ENCODE data around the gene ZXDC. TPM values are rescaled to one million over a fixed set of nuclear protein-coding genes. Genes with fewer than 3 reads are reported as not detected.

ZXDC gene
- polyA plus RNA-seq, 1 donor (not counting 4 experiments of a cell fraction or from before 2014, with no cell fraction given): 10.7 TPM

- dilution Hi-C loops (cut with MboI; ENCODE audit: extremely low pct_ligation_motif_present, low sequenced_read_pairs): no loop called here
- Histone ChIP-seq H3K4me2 (ENCODE audit: control insufficient read depth, extremely low read depth, insufficient read depth, low read depth, low read length) (no peak overlapping the region), H3K4me1 (ENCODE audit: control insufficient read depth, extremely low read depth, insufficient read depth, low read length) (no peaks in the 10 kb centered on the region), H3K36me3 (ENCODE audit: control insufficient read depth in 2 of 2, extremely low read depth in 1 of 2, insufficient read depth in 2 of 2, low read length in 2 of 2) (no peaks in the 10 kb centered on the region), H3K9ac (ENCODE audit: control insufficient read depth, extremely low read depth, insufficient read depth, low read length) (no peak overlapping the region), H3K4me3 (ENCODE audit: control insufficient read depth in 2 of 3, extremely low read depth in 1 of 3, insufficient read depth in 2 of 3, low read depth in 1 of 3, low read length in 3 of 3) (no peak overlapping the region), H4K20me1 (ENCODE audit: control insufficient read depth, extremely low read depth, insufficient read depth, low read length) (no peaks in the 10 kb centered on the region), H3K27ac (ENCODE audit: control insufficient read depth, insufficient read depth, low read length) (no peak overlapping the region), H3K27me3 (ENCODE audit: control insufficient read depth, extremely low read depth, insufficient read depth, low read length) (peaks cover 6% of the 10 kb centered on the region), H3K79me2 (ENCODE audit: control insufficient read depth, insufficient read depth, low read length) (no peaks in the 10 kb centered on the region), H3K9me3 (ENCODE audit: control insufficient read depth, low read depth, low read length) (no peaks in the 10 kb centered on the region), H2AFZ (ENCODE audit: control insufficient read depth, low read length) (no peak overlapping the region), H3K9me1 (ENCODE audit: control insufficient read depth, extremely low read depth, insufficient read depth, low read length) (no peaks in the 10 kb centered on the region)
- TF ChIP-seq EZH2 (IDR thresholded peaks at IDR 0.05; ENCODE audit: low read length): no peak
- TF ChIP-seq, protein P1, sequence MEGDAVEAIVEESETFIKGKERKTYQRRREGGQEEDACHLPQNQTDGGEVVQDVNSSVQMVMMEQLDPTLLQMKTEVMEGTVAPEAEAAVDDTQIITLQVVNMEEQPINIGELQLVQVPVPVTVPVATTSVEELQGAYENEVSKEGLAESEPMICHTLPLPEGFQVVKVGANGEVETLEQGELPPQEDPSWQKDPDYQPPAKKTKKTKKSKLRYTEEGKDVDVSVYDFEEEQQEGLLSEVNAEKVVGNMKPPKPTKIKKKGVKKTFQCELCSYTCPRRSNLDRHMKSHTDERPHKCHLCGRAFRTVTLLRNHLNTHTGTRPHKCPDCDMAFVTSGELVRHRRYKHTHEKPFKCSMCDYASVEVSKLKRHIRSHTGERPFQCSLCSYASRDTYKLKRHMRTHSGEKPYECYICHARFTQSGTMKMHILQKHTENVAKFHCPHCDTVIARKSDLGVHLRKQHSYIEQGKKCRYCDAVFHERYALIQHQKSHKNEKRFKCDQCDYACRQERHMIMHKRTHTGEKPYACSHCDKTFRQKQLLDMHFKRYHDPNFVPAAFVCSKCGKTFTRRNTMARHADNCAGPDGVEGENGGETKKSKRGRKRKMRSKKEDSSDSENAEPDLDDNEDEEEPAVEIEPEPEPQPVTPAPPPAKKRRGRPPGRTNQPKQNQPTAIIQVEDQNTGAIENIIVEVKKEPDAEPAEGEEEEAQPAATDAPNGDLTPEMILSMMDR (optimal IDR thresholded peaks at IDR 0.05 in 1 of 3, IDR thresholded peaks at IDR 0.05 in 1 of 3, conservative IDR thresholded peaks at IDR 0.05 in 1 of 3; ENCODE audit: extremely low read depth in 1 of 3, insufficient read depth in 2 of 3, low read length in 3 of 3): no peak
- DNase-seq (ENCODE audit: low read depth, low spot score): no peak
- no peak for FAIRE-seq
Measured at GRCh38 chr3:126516936-126517290, 41.2 kb upstream of the ZXDC start.

DNA sequence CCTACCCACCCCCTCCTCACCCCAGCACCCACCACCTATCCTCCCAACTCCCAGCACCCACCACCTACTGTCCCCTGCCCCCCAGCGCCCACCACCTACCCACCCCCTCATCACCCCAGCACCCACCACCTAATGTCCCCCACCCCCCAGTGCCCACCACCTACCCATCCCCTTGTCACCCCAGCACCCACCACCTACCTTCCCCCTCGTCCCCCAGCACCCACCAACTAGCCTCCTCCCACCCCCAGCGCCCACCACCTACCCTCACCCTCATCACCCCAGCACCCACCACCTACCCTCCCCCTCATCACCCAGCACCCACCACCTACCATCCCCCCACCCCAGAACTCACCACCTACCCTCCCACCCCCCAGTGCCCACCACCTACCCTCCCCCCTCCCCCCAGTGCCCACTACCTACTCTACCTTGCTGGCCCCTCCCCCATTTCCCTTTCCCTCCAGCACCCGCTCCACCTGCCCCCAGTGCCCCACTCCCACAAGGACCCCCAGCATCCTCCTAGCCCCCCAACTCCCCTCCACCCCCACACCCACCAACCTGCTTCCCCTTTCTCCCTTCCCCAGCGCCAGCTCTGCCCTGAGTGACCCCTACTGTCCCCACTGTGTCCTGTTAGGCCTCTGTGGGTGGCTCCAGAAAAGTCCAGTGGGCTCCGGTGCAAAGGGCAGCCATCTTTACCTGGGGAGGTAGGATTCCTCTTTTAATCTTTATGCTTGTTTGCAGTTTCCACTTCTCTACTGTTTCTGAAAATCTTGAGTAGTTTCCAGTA lies 40.7 kb upstream of the ZXDC start:
- FAIRE-seq (no peak), DNase-seq (ENCODE audit: low read depth, low spot score) (no peak)
- H3K79me2 ChIP-seq (ENCODE audit: control insufficient read depth, insufficient read depth, low read length): no peaks in the 10 kb centered on the region
- no peak overlapping the region for H3K4me3 ChIP-seq (ENCODE audit: control insufficient read depth in 2 of 3, extremely low read depth in 1 of 3, insufficient read depth in 2 of 3, low read depth in 1 of 3, low read length in 3 of 3)
- no peak overlapping the region for H2AFZ ChIP-seq (ENCODE audit: control insufficient read depth, low read length)
- peaks cover 6% of the 10 kb centered on the region for H3K27me3 ChIP-seq (ENCODE audit: control insufficient read depth, extremely low read depth, insufficient read depth, low read length)
- dilution Hi-C loops (cut with MboI; ENCODE audit: extremely low pct_ligation_motif_present, low sequenced_read_pairs): no loop called here
- no peaks in the 10 kb centered on the region for H4K20me1 ChIP-seq (ENCODE audit: control insufficient read depth, extremely low read depth, insufficient read depth, low read length)
- H3K36me3 ChIP-seq (ENCODE audit: control insufficient read depth in 2 of 2, extremely low read depth in 1 of 2, insufficient read depth in 2 of 2, low read length in 2 of 2): no peaks in the 10 kb centered on the region
- H3K4me1 ChIP-seq (ENCODE audit: control insufficient read depth, extremely low read depth, insufficient read depth, low read length): no peaks in the 10 kb centered on the region
- H3K9me3 ChIP-seq (ENCODE audit: control insufficient read depth, low read depth, low read length): no peaks in the 10 kb centered on the region
- no peaks in the 10 kb centered on the region for H3K9me1 ChIP-seq (ENCODE audit: control insufficient read depth, extremely low read depth, insufficient read depth, low read length)
- H3K4me2 ChIP-seq (ENCODE audit: control insufficient read depth, extremely low read depth, insufficient read depth, low read depth, low read length): no peak overlapping the region
- TF ChIP-seq, protein P1 (optimal IDR thresholded peaks at IDR 0.05 in 1 of 3, IDR thresholded peaks at IDR 0.05 in 1 of 3, conservative IDR thresholded peaks at IDR 0.05 in 1 of 3; ENCODE audit: extremely low read depth in 1 of 3, insufficient read depth in 2 of 3, low read length in 3 of 3): no peak
- no peak for TF ChIP-seq EZH2 (IDR thresholded peaks at IDR 0.05; ENCODE audit: low read length)
- no peak overlapping the region for H3K27ac ChIP-seq (ENCODE audit: control insufficient read depth, insufficient read depth, low read length)
- H3K9ac ChIP-seq (ENCODE audit: control insufficient read depth, extremely low read depth, insufficient read depth, low read length): no peak overlapping the region

Data from keratinocyte (primary cell).